GM23338 (cell line): ENCODE measurements around the gene PCNX1. TPM values are rescaled to one million over a fixed set of nuclear protein-coding genes. Genes with fewer than 3 reads are reported as not detected.

ENCODE experiments used
- ATAC-seq: fragments of 200-7000 bp; cut with Tn5 transposase; 3 replicates; pipeline ENCODE4 v1.9.1; 2020
- DNase-seq: peaks from one replicate; pipeline ENCODE4 v3.0.0-alpha.2; 2015; ENCODE audit warnings: low spot score
- H2AFZ ChIP-seq: fragments of 200-600 bp; sonication (generic); 2 replicates; pipeline ENCODE4 v1.8.0; 2016; ENCODE audit warnings: antibody characterized with exemption, mild to moderate bottlenecking, moderate library complexity
- H3F3A ChIP-seq: fragments of 200-600 bp; sonication (generic); replicated peaks from 2 replicates; pipeline ENCODE4 v1.8.0; 2017; ENCODE audit warnings: antibody characterized with exemption, mixed run types, low read depth
- H3K27ac ChIP-seq: fragments of 200-600 bp; sonication (generic); 2 replicates; pipeline ENCODE4 v1.6.1; 2016; ENCODE audit warnings: low read depth
- H3K27me3 ChIP-seq: fragments of 200-600 bp; sonication (generic); 2 replicates; pipeline ENCODE4 v1.8.0; 2016; ENCODE audit warnings: mild to moderate bottlenecking, mixed run types, moderate library complexity; ENCODE audit not compliant: insufficient read depth
- H3K36me3 ChIP-seq: fragments of 200-600 bp; sonication (generic); 2 replicates; pipeline ENCODE4 v1.8.0; 2016; ENCODE audit warnings: mild to moderate bottlenecking; ENCODE audit not compliant: insufficient read depth
- H3K4me1 ChIP-seq: fragments of 200-600 bp; sonication (generic); 2 replicates; pipeline ENCODE4 v1.8.0; 2016; ENCODE audit warnings: mild to moderate bottlenecking, moderate library complexity; ENCODE audit not compliant: insufficient read depth
- H3K4me2 ChIP-seq: fragments of 200-600 bp; sonication (generic); 2 replicates; pipeline ENCODE4 v1.7.1; 2017; ENCODE audit warnings: mixed run types
- H3K4me3 ChIP-seq: fragments of 200-600 bp; sonication (generic); 2 replicates; pipeline ENCODE4 v1.6.1; 2016; ENCODE audit warnings: mixed run types
- H3K79me2 ChIP-seq: fragments of 200-600 bp; sonication (generic); replicated peaks from 2 replicates; pipeline ENCODE4 v1.8.0; 2017; ENCODE audit warnings: mild to moderate bottlenecking; ENCODE audit not compliant: insufficient read depth
- H3K9me2 ChIP-seq: fragments of 200-600 bp; sonication (generic); 2 replicates; pipeline ENCODE4 v1.8.0; 2017; ENCODE audit not compliant: insufficient read depth
- H4K20me1 ChIP-seq: fragments of 200-600 bp; sonication (generic); replicated peaks from 2 replicates; pipeline ENCODE4 v1.8.0; 2017; ENCODE audit warnings: mild to moderate bottlenecking; ENCODE audit not compliant: insufficient read depth
- H3K27ac Mint-ChIP-seq: 2 replicates; pipeline ENCODE4 v1.8.0; 2020; ENCODE audit warnings: inconsistent platforms, mild to moderate bottlenecking, moderate library complexity, mixed read lengths
- H3K27me3 Mint-ChIP-seq: 3 replicates; pipeline ENCODE4 v1.8.0; 2022; ENCODE audit warnings: low read depth, mild to moderate bottlenecking, moderate library complexity, mixed read lengths, inconsistent platforms; ENCODE audit not compliant: insufficient read depth, poor library complexity
- H3K36me3 Mint-ChIP-seq: 3 replicates; pipeline ENCODE4 v1.8.0; 2021; ENCODE audit warnings: low read depth, mild to moderate bottlenecking, inconsistent platforms, moderate library complexity, mixed read lengths
- H3K4me1 Mint-ChIP-seq: 3 replicates; pipeline ENCODE4 v1.8.0; 2020; ENCODE audit warnings: mild to moderate bottlenecking, inconsistent platforms, mixed read lengths
- H3K4me3 Mint-ChIP-seq: 3 replicates; pipeline ENCODE4 v1.8.0; 2021; ENCODE audit warnings: moderate library complexity, mild to moderate bottlenecking, inconsistent platforms, mixed read lengths
- H3K9me3 Mint-ChIP-seq: 3 replicates; pipeline ENCODE4 v1.8.0; 2020; ENCODE audit warnings: moderate library complexity, mild to moderate bottlenecking, inconsistent platforms, mixed read lengths
- CTCF ChIP-seq, 2 experiments: fragments of 200-600 bp in 1 of 2; sonication (generic) in 1 of 2; conservative IDR thresholded peaks; 2 replicates each; pipeline versions ENCODE4 v1.5.1 to v1.6.1; 2016 to 2017; ENCODE audit warnings: antibody characterized with exemption in 2 of 2, low read depth in 2 of 2, mild to moderate bottlenecking in 2 of 2, moderate library complexity in 1 of 2
- EZH2 ChIP-seq: fragments of 200-600 bp; sonication (generic); IDR thresholded peaks from one replicate; pipeline ENCODE4 v1.8.0; 2017; ENCODE audit warnings: antibody characterized with exemption, mild to moderate bottlenecking, low read depth; ENCODE audit not compliant: unreplicated experiment
- JUNB ChIP-seq: IDR thresholded peaks from one replicate; pipeline ENCODE4 v1.6.1; 2016; ENCODE audit warnings: antibody characterized with exemption; ENCODE audit not compliant: unreplicated experiment
- REST ChIP-seq: IDR thresholded peaks from one replicate; pipeline ENCODE4 v1.6.1; 2018; ENCODE audit warnings: antibody characterized with exemption; ENCODE audit not compliant: unreplicated experiment
- ZNF462 ChIP-seq: fragments of 250-450 bp; sonication (Bioruptor Pico); IDR thresholded peaks from 2 replicates; pipeline ENCODE4 v1.5.0; 2020; ENCODE audit warnings: mild to moderate bottlenecking, moderate library complexity
- polyA plus RNA-seq: library from polyadenylated mRNA; unstranded; fragments of >200 nt; fragmentation: Nextera tagmentation; extraction: Ambion mirVana; gene quantifications from 2 replicates; pipeline ENCODE4 v1.2.1, GENCODE V29; 2016
- total RNA-seq: library from RNA; depleted of rRNA; stranded (reverse); fragments of >200 nt; shearing (Covaris generic); gene quantifications from 2 replicates; pipeline ENCODE4 v1.2.3, GENCODE V29; 2014

PCNX1 gene
- total and polyA plus RNA-seq, 2 experiments from 2014 or later: 19.4 to 53.1 TPM

GRCh38 chr14:70887737-70888499 lies 19.3 kb upstream of the PCNX1 start:
- Mint-ChIP-seq H3K27me3 (peaks cover 4% of the 10 kb centered on the region), H3K4me1 (peaks cover 19% of the 10 kb centered on the region), H3K9me3 (no peaks in the 10 kb centered on the region), H3K27ac (no peak overlapping the region), H3K36me3 (no peaks in the 10 kb centered on the region), H3K4me3 (no peak overlapping the region)
- no peak overlapping the region for H3K4me3 ChIP-seq
- H3K36me3 ChIP-seq: no peaks in the 10 kb centered on the region
- no peaks in the 10 kb centered on the region for H3K27me3 ChIP-seq
- no peak overlapping the region for H3K27ac ChIP-seq
- TF ChIP-seq REST (no peak), EZH2 (no peak), JUNB (no peak), ZNF462 (no peak), CTCF (conservative IDR thresholded peaks at IDR 0.05; ENCODE audit: low read depth in 2 of 2) (peak; percentile 47 to 64)
- H3F3A ChIP-seq: no peaks in the 10 kb centered on the region
- ATAC-seq (peak; percentile 79), DNase-seq (peak; percentile 40)
- no peaks in the 10 kb centered on the region for H3K9me2 ChIP-seq
- H2AFZ ChIP-seq: peak overlapping the region; percentile 28; the same call in 1 of the 2 replicates
- peaks cover 12% of the 10 kb centered on the region for H3K4me1 ChIP-seq
- H4K20me1 ChIP-seq: no peaks in the 10 kb centered on the region
- H3K4me2 ChIP-seq: no peak overlapping the region
- no peaks in the 10 kb centered on the region for H3K79me2 ChIP-seq
